Activated naive CD4-positive, alpha-beta T cell treated with anti-CD3 and anti-CD28 coated beads, Interleukin-2, amount 50 U/mL, for 24 hours (primary cell): ENCODE data around the gene CHRNB4.

Source experiments
- H3K27ac Mint-ChIP-seq: one replicate; pipeline ENCODE4 v1.8.0; 2021; ENCODE audit warnings: mild to moderate bottlenecking, mixed read lengths
- H3K27me3 Mint-ChIP-seq: one replicate; pipeline ENCODE4 v1.8.0; 2021; ENCODE audit warnings: mixed read lengths
- H3K36me3 Mint-ChIP-seq: one replicate; pipeline ENCODE4 v1.8.0; 2021; ENCODE audit warnings: mixed read lengths
- H3K4me1 Mint-ChIP-seq: one replicate; pipeline ENCODE4 v1.8.0; 2021; ENCODE audit warnings: mixed read lengths
- H3K4me3 Mint-ChIP-seq: one replicate; pipeline ENCODE4 v1.8.0; 2021; ENCODE audit warnings: mild to moderate bottlenecking, mixed read lengths
- H3K9me3 Mint-ChIP-seq: one replicate; pipeline ENCODE4 v1.8.0; 2021; ENCODE audit warnings: mixed read lengths

CHRNB4 gene

DNA sequence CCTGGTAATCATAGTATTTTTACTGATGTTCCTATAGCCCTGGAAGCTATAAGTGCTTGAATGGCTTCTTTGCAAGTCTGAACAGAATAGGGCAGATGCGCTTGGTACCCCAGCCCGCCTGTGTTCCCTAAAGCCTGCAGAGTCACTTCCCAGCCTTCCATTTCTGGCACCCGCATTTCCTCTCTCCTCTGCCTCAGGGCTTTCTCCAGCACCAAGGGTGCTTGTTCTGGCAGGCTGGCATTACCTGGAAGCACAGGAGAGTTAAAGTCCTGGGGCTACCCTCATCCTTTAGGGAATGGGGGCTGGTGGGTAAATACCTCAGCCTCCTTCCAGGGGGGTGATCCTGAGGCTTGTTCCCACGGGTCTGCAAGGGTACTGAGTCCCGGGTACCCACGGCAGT is 12.8 kb downstream of the CHRNB4 start:
- Mint-ChIP-seq H3K4me1 (no peaks in the 10 kb centered on the region), H3K36me3 (no peaks in the 10 kb centered on the region), H3K4me3 (no peak overlapping the region), H3K27ac (no peak overlapping the region), H3K9me3 (no peaks in the 10 kb centered on the region), H3K27me3 (peaks cover 8% of the 10 kb centered on the region)

GRCh38 chr15:78627348-78627747 is 13.7 kb downstream of the CHRNB4 start:
- H3K36me3 Mint-ChIP-seq = no peaks in the 10 kb centered on the region
- H3K4me1 Mint-ChIP-seq = no peaks in the 10 kb centered on the region
- H3K27me3 Mint-ChIP-seq = peaks cover 11% of the 10 kb centered on the region
- no peak overlapping the region for H3K27ac Mint-ChIP-seq
- no peaks in the 10 kb centered on the region for H3K9me3 Mint-ChIP-seq
- no peak overlapping the region for H3K4me3 Mint-ChIP-seq

- Mint-ChIP-seq H3K36me3 (no peaks in the 10 kb centered on the region), H3K27ac (no peak overlapping the region), H3K4me1 (peaks cover 3% of the 10 kb centered on the region), H3K27me3 (peaks cover 16% of the 10 kb centered on the region), H3K4me3 (no peak overlapping the region), H3K9me3 (no peaks in the 10 kb centered on the region)
These were observed 14.5 kb downstream of the CHRNB4 start for GRCh38 chr15:78626381-78626995.

DNA sequence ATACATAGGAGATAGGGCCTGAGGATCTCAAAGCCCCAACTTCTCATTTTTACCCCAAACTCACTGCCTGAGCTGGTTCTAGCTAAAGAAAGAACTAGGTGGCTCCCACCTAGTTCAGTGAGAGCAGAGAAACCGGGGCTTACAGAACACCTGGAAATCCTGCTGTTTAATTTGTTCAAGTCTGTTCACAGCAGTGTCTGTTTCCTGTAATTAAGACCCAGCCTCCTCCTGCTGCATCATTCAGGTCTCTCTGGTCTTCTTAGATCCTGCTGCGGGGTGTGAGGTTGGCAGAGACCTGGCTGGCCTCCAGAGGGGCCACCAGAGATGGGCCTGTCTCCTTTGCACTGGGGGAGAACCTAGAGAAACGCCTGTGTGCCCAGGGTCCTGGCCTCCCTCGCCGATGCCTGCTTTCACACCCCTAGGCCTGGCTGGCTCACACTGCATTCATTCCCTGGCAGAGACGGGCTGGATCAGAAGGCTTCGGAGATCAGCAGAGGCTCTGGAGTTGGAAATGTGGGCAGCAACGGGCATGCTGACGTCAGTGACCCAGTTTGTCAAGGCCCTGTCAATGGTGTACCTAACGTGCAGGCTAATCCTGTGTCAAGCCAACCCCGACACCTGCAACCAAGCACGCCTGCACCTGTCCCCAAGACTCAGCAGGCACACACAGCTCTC is 15.3 kb downstream of the CHRNB4 start:
- H3K27me3 Mint-ChIP-seq = peaks cover 21% of the 10 kb centered on the region
- no peaks in the 10 kb centered on the region for H3K36me3 Mint-ChIP-seq
- no peaks in the 10 kb centered on the region for H3K9me3 Mint-ChIP-seq
- peaks cover 7% of the 10 kb centered on the region for H3K4me1 Mint-ChIP-seq
- H3K27ac Mint-ChIP-seq = no peak overlapping the region
- no peak overlapping the region for H3K4me3 Mint-ChIP-seq

DNA sequence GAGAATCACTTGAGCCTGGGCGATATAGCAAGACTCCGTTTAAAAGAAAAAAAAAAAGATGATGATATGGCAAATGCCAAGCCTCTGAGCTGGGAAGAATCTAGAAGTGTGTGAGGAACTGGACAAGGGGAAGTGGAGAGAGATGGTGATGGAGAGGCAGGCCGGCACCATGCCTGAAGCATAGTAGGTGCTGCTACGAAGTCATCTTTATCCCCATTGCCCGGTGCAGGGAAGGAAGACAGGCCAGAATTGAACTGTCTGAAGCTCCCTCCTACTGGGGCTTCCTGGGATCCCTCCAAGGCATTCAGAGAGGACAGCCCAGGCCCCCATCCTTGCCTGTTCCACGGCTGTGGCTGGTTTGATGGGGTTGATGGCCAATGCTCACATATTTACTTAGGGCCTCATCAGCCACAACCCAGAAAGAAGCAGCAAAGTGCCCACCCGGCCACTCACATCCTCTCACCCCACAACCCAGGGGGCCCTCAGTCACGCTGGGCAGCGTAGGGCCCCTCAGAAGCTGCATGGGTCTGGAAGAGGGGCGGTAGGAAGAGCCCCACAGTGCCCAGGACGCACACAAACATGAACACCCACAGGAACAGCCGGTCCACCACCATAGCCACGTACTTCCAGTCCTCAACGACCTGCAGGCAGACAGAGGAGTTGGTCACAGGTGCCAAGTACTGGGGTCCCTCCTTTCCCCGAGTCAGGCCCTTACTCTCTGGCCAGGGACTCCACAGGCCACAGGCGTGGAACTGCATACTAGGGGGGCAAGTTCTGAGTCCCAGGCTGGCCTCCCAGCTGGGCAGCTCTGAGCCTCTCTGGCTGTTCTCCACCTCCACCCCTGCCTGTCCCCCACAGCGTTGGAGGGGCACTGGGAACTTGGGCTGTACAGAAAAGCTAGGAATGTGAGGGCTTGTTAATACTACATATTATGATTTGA is 16.1 kb downstream of the CHRNB4 start:
- Mint-ChIP-seq H3K27me3 (peaks cover 21% of the 10 kb centered on the region), H3K36me3 (no peaks in the 10 kb centered on the region), H3K27ac (no peak overlapping the region), H3K4me1 (peaks cover 7% of the 10 kb centered on the region), H3K4me3 (no peak overlapping the region), H3K9me3 (no peaks in the 10 kb centered on the region)

GRCh38 chr15:78623786-78624497 is 17.1 kb downstream of the CHRNB4 start:
- Mint-ChIP-seq H3K36me3 (no peaks in the 10 kb centered on the region), H3K4me3 (no peak overlapping the region), H3K4me1 (peaks cover 11% of the 10 kb centered on the region), H3K27ac (no peak overlapping the region), H3K9me3 (no peaks in the 10 kb centered on the region), H3K27me3 (peaks cover 28% of the 10 kb centered on the region)

DNA sequence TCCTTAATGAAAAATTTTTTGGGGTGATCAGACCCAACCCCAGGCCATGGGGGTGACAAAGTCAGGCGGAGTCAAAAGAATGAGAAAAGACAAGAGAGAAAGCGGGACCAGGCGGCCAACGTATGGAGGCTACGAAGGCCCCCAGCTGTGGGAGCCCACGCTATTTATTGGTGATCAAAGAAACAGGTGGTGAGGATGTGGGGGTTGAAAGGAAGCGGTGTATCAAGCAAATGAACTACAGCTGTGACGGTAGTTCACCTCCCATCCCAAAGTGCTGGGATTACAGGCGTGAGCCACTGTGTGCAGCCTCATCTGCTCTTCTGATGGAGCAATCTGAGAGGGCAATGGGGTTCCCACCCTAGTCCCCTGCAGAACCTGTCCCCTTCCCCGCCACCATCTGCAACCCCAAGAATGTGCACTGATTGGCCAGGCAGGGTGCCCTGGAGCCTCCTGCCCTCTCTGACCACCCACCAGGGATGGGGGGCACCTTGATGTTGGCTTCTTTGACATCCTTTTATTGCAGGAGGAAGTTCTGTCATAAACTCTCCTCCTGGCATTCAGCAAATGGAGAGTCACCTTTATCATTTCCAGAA is 19.1 kb downstream of the CHRNB4 start:
- peaks cover 15% of the 10 kb centered on the region for H3K4me1 Mint-ChIP-seq
- peaks cover 34% of the 10 kb centered on the region for H3K27me3 Mint-ChIP-seq
- H3K9me3 Mint-ChIP-seq = no peaks in the 10 kb centered on the region
- no peak overlapping the region for H3K4me3 Mint-ChIP-seq
- no peaks in the 10 kb centered on the region for H3K36me3 Mint-ChIP-seq
- no peak overlapping the region for H3K27ac Mint-ChIP-seq

- Mint-ChIP-seq H3K27me3 (peaks cover 33% of the 10 kb centered on the region), H3K4me3 (peak within 1 kb of the TSS; percentile 12), H3K4me1 (peaks cover 15% of the 10 kb centered on the region), H3K9me3 (no peaks in the 10 kb centered on the region), H3K27ac (no peak within 1 kb of the TSS), H3K36me3 (no peaks in the 10 kb centered on the region)
These were observed 20.2 kb downstream of the CHRNB4 start, which contains the start of gene CHRNA3 for GRCh38 chr15:78620527-78621421. Gene CHRNA3, minus strand, starts transcription at chr15:78620996. Its CDS starts 202 bp downstream, at chr15:78620794.

- Mint-ChIP-seq H3K9me3 (no peaks in the 10 kb centered on the region), H3K27me3 (peaks cover 33% of the 10 kb centered on the region), H3K36me3 (no peaks in the 10 kb centered on the region), H3K4me3 (peak overlapping the region; percentile 11), H3K27ac (no peak overlapping the region), H3K4me1 (peaks cover 15% of the 10 kb centered on the region)
These were observed 20.9 kb downstream of the CHRNB4 start for GRCh38 chr15:78620021-78620526.

DNA sequence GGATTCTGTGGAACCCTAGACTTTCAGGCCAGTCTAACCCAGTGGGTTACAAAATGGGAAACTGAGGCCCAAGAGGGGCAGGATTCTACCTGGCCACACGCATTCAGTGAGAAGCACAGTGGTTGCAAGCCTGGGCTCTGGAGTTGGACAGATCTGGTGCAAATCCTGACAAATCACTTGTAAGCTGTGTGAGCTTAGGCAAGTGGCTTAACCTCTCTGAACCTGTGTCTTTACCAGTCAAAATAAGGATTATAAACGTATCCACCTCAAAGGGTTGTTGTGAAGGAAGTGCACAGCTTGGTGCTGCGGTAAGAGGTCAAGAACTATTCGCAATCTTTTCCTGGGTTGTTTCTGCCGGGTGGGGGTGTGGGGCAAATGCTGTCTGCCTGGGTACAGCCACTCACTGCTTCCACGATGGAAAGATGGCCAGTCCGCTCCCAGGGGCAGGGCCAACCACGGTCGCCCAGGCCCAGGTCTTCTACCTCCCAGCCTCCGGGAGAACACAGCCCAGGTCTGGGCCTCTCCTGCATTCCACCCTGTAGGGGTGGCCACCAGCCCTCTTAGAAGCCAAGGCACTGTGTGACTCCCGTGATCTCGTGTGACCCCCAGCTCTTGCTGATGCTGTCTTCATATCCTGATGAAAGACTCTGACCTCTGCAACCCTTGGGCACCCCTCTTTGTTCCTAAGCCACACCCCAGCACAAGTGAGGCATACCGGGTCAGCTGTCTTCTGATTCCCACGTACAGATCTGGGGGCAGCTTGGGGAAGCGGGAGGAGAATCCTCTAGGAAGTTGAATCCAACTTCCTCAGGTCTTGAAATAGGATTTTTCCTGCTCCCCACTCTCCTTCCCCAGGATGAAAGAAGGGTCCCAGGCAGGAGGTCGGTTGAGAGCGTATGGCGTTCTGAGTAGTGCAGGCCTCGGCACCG is 21.7 kb downstream of the CHRNB4 start:
- Mint-ChIP-seq H3K9me3 (no peaks in the 10 kb centered on the region), H3K27ac (no peak overlapping the region), H3K27me3 (peaks cover 32% of the 10 kb centered on the region), H3K36me3 (no peaks in the 10 kb centered on the region), H3K4me1 (peaks cover 15% of the 10 kb centered on the region), H3K4me3 (no peak overlapping the region)

DNA sequence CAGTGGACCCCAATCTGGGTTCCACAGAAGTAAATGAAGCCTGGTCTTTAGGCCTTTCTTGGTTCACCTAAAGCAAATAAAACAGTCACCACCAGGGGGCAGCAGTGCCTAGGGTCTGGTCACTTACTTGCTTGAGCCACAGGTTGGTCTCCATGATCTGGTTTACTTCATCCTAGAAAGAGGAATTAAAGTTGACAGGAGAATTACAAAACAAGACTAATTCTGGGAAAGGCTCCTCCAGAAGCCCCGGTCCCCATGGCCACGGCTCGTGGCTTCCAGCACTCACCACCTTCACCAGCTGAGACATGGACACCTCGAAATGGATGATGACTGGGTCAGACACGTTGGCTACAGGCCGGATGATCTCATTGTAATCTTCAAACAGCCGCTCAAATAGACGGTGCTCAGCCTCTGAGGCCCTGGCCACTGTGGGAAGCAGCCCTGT is 22.5 kb downstream of the CHRNB4 start:
- Mint-ChIP-seq H3K4me3 (no peak overlapping the region), H3K36me3 (no peaks in the 10 kb centered on the region), H3K9me3 (no peaks in the 10 kb centered on the region), H3K27ac (no peak overlapping the region), H3K4me1 (peaks cover 15% of the 10 kb centered on the region), H3K27me3 (peaks cover 30% of the 10 kb centered on the region)

- H3K9me3 Mint-ChIP-seq = no peaks in the 10 kb centered on the region
- H3K4me3 Mint-ChIP-seq = no peak overlapping the region
- H3K4me1 Mint-ChIP-seq = peaks cover 15% of the 10 kb centered on the region
- H3K36me3 Mint-ChIP-seq = no peaks in the 10 kb centered on the region
- peaks cover 27% of the 10 kb centered on the region for H3K27me3 Mint-ChIP-seq
- no peak overlapping the region for H3K27ac Mint-ChIP-seq
These were observed 22.9 kb downstream of the CHRNB4 start for GRCh38 chr15:78618064-78618463.

DNA sequence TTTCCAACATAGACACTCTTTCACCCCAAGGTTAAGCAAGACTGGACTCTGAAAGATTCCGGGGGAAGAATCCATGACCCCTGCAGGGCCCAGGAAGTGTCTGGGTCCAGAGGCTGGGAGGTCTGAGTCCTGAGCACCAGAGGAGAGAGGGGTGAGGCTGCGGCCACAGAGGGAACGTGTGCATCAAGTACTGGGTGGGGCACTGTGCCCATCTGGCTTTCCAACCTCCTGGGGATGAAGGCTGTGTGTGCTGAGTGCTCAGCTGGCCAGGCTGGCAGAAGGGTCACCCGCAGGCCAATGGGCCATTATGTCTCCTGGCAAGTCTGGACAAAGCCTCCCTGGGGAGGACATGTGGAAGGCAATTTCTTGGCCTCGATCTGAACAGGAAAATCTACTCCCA is 23.5 kb downstream of the CHRNB4 start:
- peaks cover 15% of the 10 kb centered on the region for H3K4me1 Mint-ChIP-seq
- no peaks in the 10 kb centered on the region for H3K36me3 Mint-ChIP-seq
- peaks cover 25% of the 10 kb centered on the region for H3K27me3 Mint-ChIP-seq
- no peak overlapping the region for H3K4me3 Mint-ChIP-seq
- H3K9me3 Mint-ChIP-seq = no peaks in the 10 kb centered on the region
- no peak overlapping the region for H3K27ac Mint-ChIP-seq
